Hematopoietic multipotent progenitor cell treated with erythropoietin and hydrocortisone succinate and interleukin-3 and kit ligand, for 8 days (in vitro differentiated cells): Measurements from ENCODE around the gene CA9.

Experiments used
- DNase-seq: peaks from one replicate; pipeline ENCODE4 v3.0.0-alpha.2; 2015

Gene CA9

GRCh38 chr9:35675732-35676392 lies 2.1 kb downstream of the CA9 start:
- DNase-seq, result no peak

GRCh38 chr9:35679091-35679490 lies 5.4 kb downstream of the CA9 start:
- DNase-seq, result no peak

GRCh38 chr9:35679766-35680330 lies 6.1 kb downstream of the CA9 start:
- DNase-seq, result no peak

- DNase-seq, result no peak
Observed at GRCh38 chr9:35680331-35681105, 6.8 kb downstream of the CA9 start.

- DNase-seq, result no peak
Observed at GRCh38 chr9:35681341-35682002, 7.7 kb downstream of the CA9 start.

GRCh38 chr9:35682051-35682450 lies 8.3 kb downstream of the CA9 start:
- DNase-seq, result no peak

GRCh38 chr9:35682520-35683315 lies 9.0 kb downstream of the CA9 start:
- no peak for DNase-seq

- no peak for DNase-seq
Observed at GRCh38 chr9:35683323-35683722, 9.6 kb downstream of the CA9 start.

GRCh38 chr9:35684921-35685320 lies 11.2 kb downstream of the CA9 start:
- DNase-seq, result no peak

GRCh38 chr9:35685506-35685905 lies 11.8 kb downstream of the CA9 start:
- no peak for DNase-seq

GRCh38 chr9:35686222-35687203 lies 12.8 kb downstream of the CA9 start:
- no peak for DNase-seq

GRCh38 chr9:35687306-35687705 lies 13.6 kb downstream of the CA9 start:
- no peak for DNase-seq

GRCh38 chr9:35687972-35688557 lies 14.3 kb downstream of the CA9 start:
- no peak for DNase-seq

GRCh38 chr9:35688558-35689541 lies 15.1 kb downstream of the CA9 start:
- DNase-seq, result no peak

GRCh38 chr9:35689542-35690293 lies 16.0 kb downstream of the CA9 start, which contains the start of gene TPM2:
TSS of gene TPM2 (minus strand) at chr9:35689925. CDS start at chr9:35689817, 108 bp downstream.
- no peak for DNase-seq

GRCh38 chr9:35690294-35690613 lies 16.5 kb downstream of the CA9 start:
- DNase-seq, result no peak

- DNase-seq, result no peak
Observed at GRCh38 chr9:35690614-35691333, 17.0 kb downstream of the CA9 start.

GRCh38 chr9:35691334-35691650 lies 17.6 kb downstream of the CA9 start:
- DNase-seq, result no peak
